ENCODE measurements around the gene PRDM8.
A peak's percentile ranks its signal among the peaks of the same experiment; 100 is the strongest.

PRDM8 gene

GRCh38 chr4:80182237-80182866 is 15.0 kb upstream of the PRDM8 start:
- peak; percentile 62 for FAIRE-seq

DNA sequence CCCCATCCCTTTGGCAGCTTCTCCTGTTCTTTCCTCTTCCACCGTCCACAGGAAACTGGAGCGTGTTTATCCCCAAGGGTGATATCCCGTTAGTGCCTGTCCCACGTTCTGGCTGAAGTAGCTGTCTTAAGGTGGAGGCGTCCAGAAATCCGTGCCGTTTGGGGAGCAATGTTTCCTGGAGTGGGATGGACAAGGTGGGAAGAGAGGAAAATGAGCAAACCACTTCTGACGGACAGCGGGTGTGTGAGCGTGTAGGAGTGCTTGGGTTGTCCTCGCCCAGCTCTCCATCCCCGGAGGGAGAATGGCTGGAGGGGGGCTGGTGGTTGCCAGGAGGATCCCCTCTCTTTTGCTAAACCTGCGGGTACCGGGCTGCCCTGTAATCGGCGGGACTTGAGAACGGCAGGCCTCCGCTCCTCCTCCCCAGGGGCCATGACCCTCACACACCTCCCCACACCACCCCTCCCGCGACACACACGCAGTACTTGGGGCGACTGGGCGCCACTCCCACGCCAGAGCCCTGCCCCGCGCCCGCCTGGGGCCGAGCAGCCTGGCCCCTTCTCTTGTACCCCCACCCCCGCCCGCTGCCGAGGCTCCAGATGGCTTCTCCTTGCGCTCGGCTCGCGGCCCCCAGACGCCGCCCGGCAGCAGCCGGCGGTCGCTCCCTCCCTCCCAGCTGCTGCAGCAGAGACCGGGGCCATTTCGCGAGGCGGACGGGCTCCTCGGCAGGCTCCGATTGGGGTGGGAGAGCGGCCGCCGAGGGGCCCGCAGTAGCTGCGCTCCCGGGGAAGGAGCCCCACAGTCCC is 13.9 kb upstream of the PRDM8 start:
- FAIRE-seq: no peak
- DNase-seq (ENCODE audit: extremely low spot score, insufficient read length, low read depth): no peak

More at GRCh38 chr4:80182237-80182866, 15.0 kb upstream of the PRDM8 start:
- no peak for DNase-seq (ENCODE audit: extremely low spot score, insufficient read length, low read depth)

DNA sequence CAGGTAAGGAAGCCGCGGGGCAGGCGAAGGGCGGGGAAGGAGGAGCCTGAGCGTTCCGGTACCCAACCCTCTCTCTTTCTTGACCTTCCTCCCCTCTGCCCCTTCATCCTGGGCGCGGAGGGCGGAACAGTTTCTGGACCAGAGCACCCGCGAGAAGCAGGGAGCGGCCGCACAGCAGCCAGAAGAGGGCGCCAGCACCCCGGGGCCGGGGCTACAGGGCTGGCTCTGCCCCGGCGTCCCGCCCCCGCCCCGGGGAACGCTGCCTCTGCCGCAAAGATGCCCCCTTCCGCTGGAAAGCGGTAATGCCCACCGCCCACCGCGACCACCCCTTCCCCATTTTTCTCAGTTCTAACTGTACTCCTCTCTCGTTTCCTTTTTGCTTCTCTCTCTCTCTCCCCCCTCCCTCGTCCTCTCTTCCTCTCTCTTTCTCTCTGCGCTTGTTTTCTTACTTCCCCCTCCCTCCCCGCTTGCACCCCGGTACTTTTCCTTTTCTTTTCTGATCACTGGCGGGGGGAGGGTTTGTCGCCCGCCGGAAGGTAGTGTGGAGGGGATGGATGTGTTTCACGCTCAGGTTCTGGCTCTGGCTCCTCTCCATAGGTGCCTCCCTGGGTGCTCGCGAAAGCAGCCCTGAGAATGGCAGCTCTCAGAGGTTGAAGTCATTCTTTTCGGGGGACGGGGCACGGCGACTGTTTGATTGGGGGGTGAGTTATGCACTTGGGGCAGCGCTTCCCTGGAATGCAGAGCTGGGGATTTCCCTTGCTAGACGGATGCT is 13.1 kb upstream of the PRDM8 start:
- DNase-seq (ENCODE audit: extremely low spot score, insufficient read length, low read depth) (peak; percentile 77), FAIRE-seq (peak; percentile 80)

- FAIRE-seq: no peak
- DNase-seq (ENCODE audit: extremely low spot score, insufficient read length, low read depth): no peak
These were observed 12.2 kb upstream of the PRDM8 start for GRCh38 chr4:80184825-80185756.

GRCh38 chr4:80185787-80186548 is 11.3 kb upstream of the PRDM8 start:
- DNase-seq (ENCODE audit: extremely low spot score, insufficient read length, low read depth): no peak
- no peak for FAIRE-seq

GRCh38 chr4:80186676-80187075 is 10.6 kb upstream of the PRDM8 start:
- FAIRE-seq (no peak), DNase-seq (ENCODE audit: extremely low spot score, insufficient read length, low read depth) (no peak)

- DNase-seq (ENCODE audit: extremely low spot score, insufficient read length, low read depth) (no peak), FAIRE-seq (no peak)
These were observed 9.6 kb upstream of the PRDM8 start for GRCh38 chr4:80187677-80188076.

DNA sequence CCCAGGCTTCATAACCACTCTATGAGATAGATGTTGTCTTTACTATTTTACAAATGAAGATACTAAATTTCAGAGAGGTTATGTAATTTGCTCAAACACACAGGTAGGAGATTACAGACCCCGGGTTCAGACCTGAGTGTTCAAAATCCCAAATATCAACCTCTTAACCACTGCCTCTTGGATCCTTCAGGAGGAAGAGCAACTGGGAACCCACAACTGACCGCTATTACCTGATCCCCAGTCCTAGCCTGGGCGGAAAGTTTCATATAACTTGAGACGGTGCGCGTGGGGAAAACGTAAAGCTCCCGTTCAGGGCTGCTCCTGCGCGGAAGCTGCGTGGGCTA is 8.9 kb upstream of the PRDM8 start:
- FAIRE-seq (no peak), DNase-seq (ENCODE audit: extremely low spot score, insufficient read length, low read depth) (no peak)

- FAIRE-seq (no peak), DNase-seq (ENCODE audit: extremely low spot score, insufficient read length, low read depth) (no peak)
These were observed 8.4 kb upstream of the PRDM8 start for GRCh38 chr4:80188801-80189458.

- FAIRE-seq: no peak
These were observed 7.7 kb upstream of the PRDM8 start for GRCh38 chr4:80189581-80189955.

DNA sequence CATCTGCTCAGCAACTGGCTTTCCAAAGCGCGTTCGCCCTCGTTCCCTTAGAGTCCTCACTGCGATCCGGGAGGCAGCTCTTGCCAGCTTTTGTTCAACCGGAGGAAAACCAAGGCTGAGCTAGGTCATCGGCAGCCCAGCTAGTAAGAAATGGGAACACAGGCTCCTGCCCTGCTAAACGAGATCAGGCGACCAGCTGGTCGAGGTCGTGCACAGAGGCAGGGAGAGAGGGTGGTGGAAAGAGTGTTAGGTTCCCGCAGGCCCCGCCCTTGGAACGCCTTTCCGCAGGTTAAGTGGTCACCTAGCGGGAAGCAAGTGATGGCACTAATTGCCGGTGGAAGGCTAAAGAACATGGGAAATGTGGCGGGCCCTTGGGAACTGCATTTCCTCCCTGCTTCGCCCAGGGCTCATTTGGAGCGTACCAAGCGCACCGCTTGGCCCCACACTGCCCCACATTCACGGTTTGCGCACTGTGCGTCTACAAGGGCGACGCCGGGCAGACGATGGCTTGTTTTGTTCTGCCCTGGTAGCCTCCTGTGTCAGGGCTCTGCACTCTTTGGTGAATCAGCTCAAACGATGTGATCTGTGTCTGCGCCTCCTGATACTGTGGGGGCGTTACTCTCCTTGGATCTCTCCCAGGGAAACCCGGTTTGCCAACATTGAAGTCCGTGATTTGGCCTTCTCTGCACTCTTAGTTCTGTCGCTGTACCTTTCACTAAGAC is 7.2 kb upstream of the PRDM8 start:
- DNase-seq (ENCODE audit: extremely low spot score, insufficient read length, low read depth): no peak
- FAIRE-seq: no peak

More at GRCh38 chr4:80189581-80189955, 7.7 kb upstream of the PRDM8 start:
- no peak for DNase-seq (ENCODE audit: extremely low spot score, insufficient read length, low read depth)

DNA sequence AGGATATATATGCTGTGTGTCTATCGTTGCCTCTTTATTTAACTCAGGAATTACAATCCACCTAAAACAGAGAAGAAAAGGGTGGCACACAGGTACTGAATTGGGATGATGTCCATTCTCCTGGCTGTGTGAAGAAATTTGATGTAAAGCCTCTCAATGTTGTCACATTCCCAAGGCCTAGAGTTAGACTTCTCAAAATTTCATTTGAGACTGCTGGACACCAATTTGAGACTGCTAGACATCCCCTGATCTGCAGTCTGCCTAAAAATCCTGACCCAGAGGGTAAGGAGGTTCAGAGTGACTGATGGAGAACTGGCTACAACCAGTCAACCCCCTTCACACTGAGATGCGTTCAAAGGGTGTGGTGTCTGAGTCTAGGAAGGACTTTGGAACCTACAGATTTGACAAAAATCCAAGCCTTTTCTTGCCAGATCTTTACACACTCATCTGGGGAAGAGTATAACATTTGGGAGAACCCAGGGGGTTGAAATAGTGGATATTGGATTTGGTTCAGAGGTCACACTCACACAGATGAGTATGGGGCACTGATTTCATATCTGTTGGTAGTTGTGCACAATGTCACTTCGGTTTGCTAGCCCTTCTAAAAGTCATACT is 4.9 kb upstream of the PRDM8 start:
- no peak for FAIRE-seq
- DNase-seq (ENCODE audit: extremely low spot score, insufficient read length, low read depth): no peak

DNA sequence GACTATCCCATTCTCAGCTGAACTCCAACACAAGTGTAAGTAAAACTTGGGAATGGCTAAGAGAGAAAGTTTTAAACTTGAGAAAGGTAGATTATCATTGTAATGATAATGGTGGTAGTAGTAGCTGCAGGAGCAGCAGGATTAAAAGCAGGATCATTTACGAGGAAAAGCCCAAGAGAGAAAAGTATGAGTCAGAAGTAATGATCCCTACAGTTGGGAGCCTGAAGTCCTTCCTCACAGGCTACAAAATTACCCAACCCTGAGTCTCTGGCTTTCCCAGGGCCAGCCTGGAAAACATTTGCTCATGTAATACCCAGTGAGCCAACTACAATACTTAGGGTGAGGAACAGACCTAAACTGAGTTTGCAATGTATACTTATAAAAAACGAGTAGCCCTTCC is 4.4 kb upstream of the PRDM8 start:
- DNase-seq (ENCODE audit: extremely low spot score, insufficient read length, low read depth) (no peak), FAIRE-seq (no peak)

GRCh38 chr4:80195441-80196140 is 1.7 kb upstream of the PRDM8 start:
- FAIRE-seq: no peak
- DNase-seq (ENCODE audit: extremely low spot score, insufficient read length, low read depth): no peak

GRCh38 chr4:80196259-80196921 is 913 bp upstream of the PRDM8 start:
- DNase-seq (ENCODE audit: extremely low spot score, insufficient read length, low read depth): no peak
- FAIRE-seq: no peak

GRCh38 chr4:80197601-80198440 is 518 bp downstream of the PRDM8 start:
- FAIRE-seq (no peak), DNase-seq (ENCODE audit: extremely low spot score, insufficient read length, low read depth) (no peak)

All from GM18507 (cell line).